Activated CD4-positive, alpha-beta T cell treated with anti-CD3 and anti-CD28 coated beads, Interleukin-2, amount 50 U/mL, for 24 hours (primary cell): ENCODE data around the gene PVALEF.

ENCODE experiments used
- DNase-seq, 2 donors: peaks; one replicate each; pipeline ENCODE4 v3.0.0-alpha.2; 2020; ENCODE audit warnings: low read depth in 1 of 2, low spot score in 1 of 2

PVALEF gene

GRCh38 chr17:81180836-81181810 lies 15.8 kb downstream of the PVALEF start:
- no peak for DNase-seq

GRCh38 chr17:81181811-81182185 lies 16.5 kb downstream of the PVALEF start:
- no peak for DNase-seq

- no peak for DNase-seq
These were observed 17.3 kb downstream of the PVALEF start for GRCh38 chr17:81182596-81182995.

- DNase-seq = no peak
These were observed 18.0 kb downstream of the PVALEF start for GRCh38 chr17:81183316-81183715.

- DNase-seq = no peak
These were observed 18.5 kb downstream of the PVALEF start for GRCh38 chr17:81183807-81184206.

DNA sequence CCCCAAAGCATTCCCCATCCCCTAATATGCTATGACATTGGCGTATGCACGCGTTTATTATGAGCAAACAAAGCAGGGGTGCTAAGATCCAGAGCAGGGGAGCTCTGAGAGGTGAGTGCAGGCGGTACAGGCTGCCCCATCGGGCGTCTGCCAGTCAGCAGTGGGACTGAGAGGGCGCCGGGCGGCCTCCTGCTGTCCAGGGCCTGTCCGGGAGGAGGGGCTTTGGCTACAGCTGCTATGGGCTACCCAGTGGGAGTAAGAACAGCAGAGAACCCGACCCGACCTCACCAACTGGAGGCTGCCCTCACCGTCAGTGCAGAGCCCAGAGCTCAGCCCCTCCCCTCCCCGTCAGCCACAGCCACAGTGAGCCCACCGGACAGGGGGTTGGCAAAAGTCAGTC lies 19.2 kb downstream of the PVALEF start:
- no peak for DNase-seq

- no peak for DNase-seq
These were observed 20.9 kb downstream of the PVALEF start for GRCh38 chr17:81186203-81186602.

GRCh38 chr17:81187120-81187519 lies 21.8 kb downstream of the PVALEF start:
- no peak for DNase-seq

- no peak for DNase-seq
These were observed 22.5 kb downstream of the PVALEF start for GRCh38 chr17:81187586-81188490.

- no peak for DNase-seq
These were observed 23.2 kb downstream of the PVALEF start for GRCh38 chr17:81188491-81188840.

DNA sequence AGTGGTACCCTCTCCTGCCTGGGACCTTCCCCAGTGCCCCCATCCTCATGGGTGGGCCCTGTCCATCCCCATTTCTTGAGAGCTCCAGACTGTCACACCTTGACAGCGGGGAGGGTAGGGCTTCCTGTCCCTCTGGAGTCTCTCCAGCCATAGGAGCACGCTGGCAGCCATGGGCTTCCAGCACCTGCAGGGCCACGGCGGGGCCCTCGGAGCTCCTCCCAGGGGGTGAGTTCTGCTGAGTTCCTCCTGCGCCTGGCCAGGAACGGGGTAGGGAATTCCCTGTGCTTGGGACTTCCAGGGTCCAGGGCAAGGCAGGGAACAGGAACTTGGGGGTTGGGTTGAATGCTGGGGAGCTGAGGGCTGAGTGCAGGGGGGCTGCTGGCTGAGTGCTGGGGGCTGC lies 23.7 kb downstream of the PVALEF start:
- no peak for DNase-seq

- no peak for DNase-seq
These were observed 24.6 kb downstream of the PVALEF start for GRCh38 chr17:81189670-81190530.

DNA sequence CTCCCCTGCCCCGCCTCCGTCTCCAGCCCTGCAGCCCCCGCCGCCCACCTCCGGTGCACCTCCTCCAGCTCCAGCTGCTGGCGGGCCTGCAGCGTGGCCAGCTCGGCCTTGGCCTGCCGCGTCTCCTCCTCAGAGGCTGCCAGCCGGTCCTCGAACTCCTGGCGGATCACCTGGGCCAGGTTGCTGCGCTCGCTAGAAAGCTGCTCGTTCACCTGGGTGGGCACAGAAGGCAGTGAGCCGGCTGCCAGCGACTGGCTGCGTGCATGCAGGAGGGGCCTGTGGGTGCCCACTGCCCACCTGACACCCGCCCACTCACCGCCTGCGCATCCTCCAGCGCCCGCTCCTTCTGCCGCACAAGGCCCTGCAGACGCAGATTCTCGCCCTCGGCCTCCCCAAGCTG lies 25.3 kb downstream of the PVALEF start:
- no peak for DNase-seq

DNA sequence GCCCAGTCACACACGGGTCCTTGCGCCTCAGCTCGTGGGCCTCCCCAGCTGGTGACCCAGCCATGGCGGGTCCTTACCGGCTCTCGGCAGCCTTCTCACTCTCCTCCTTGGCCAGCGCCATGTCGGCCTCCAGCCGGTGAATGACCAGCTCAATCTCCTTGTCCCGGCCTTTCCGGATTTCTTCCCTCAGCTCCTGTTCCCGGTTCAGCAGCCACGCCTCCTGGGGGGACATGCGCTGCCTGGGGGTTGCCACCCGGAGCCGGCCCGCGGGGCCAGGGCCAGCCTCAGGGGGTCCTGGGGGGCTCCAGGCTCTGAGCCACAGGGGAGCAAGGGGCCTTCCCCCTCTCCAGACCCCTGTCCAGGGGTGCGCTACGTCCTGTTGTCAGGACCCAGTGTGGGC lies 25.8 kb downstream of the PVALEF start:
- DNase-seq = no peak

DNA sequence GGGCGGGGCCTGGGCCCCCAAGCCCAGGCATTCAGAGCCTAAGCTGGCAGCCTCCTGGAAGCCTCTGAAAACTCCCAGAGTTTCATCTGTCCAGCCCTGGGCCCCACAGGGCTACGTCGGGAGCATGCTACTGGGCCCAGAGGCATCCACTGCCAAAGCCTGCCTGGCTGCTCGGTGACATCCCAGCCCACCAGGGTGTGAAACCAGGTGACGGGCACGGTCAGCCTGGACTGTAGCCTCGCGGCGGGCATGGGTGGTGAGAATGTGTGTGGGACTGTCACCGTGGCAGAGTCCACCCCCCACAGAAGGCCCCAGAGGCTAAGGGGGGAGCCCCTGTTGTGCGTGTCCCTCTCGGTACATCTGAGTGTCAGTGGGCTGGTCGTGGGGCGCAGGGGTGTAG lies 26.3 kb downstream of the PVALEF start:
- no peak for DNase-seq

DNA sequence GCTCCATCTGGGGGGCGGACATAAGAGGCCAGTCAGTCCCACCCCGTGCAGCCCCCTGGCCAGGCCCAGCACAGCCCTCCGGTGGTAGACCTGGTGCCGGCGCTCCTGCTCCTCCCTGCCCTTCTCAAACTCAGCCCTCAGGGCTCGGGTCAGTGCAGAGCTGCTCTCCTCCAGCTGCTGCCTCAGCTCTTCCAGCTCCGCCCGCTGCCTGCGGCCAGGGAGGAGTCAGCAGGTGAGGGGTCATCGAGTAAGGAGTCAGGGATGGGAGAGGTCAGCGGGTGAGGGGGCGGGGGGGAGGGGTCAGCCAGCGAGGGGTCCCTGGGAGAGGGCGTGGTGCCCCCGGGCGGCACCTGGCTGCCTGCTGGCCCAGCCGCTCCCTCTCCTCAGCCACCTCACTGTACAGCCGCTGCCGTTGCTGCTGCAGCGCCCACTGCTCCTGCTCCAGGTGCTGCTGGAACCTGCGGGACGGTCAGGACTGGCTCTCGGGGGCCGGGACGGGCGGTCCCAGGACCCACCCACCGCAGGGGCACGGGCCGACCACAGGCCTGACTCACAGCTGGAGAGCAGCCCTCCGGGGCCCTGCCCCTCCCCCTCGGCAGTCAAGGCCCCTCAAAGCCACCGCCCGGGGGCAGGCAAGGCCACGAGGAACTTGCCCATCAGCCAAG lies 27.2 kb downstream of the PVALEF start:
- DNase-seq = no peak

DNA sequence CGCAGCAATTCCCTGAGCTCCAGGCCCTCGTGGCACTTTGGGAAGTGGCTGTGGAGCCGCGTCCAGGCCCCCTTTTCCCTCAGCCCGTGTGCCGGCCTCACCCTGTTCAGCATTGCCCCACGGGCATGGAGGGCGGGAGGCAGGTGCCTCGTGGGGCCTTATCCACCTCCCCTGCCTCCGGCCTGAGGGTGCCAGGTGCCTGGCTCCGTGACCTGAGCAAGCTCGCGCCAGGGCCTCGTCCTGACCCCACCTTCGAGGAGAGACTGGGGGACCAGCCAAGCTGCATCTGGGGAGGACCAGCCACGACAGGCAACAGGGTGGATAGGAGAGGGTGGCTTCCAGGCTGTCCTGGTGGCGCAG lies 27.7 kb downstream of the PVALEF start:
- no peak for DNase-seq

- no peak for DNase-seq
These were observed 28.3 kb downstream of the PVALEF start for GRCh38 chr17:81193470-81194224.

GRCh38 chr17:81194225-81194760 lies 29.0 kb downstream of the PVALEF start:
- DNase-seq = no peak
